OCI-LY7 (cell line): ENCODE data around the gene DRGX. TPM values are rescaled to one million over a fixed set of nuclear protein-coding genes. Genes with fewer than 3 reads are reported as not detected.

Source experiments
- BruUV-seq: library from RNA; stranded (reverse); fragments of 400-500 nt; replicated peaks from 2 replicates; lab custom pipeline; 2021; lab: Mats Ljungman, UMichigan
- CTCF ChIA-PET: fragments of 300-600 bp; sonication (Branson Sonifier 250); formaldehyde crosslinking; loops from one replicate; lab custom pipeline; 2022; ENCODE audit warnings: antibody characterized with exemption; ENCODE audit not compliant: unreplicated experiment; lab: Charles Lee
- POLR2A ChIA-PET: fragments of 300-600 bp; sonication (Branson Sonifier 250); formaldehyde crosslinking; loops from one replicate; lab custom pipeline; 2022; ENCODE audit warnings: antibody characterized with exemption; lab: Charles Lee
- DNase-seq: peaks from one replicate; pipeline ENCODE4 v3.0.0-alpha.2; 2015; ENCODE audit warnings: low spot score
- H2AFZ ChIP-seq: fragments of 200-600 bp; sonication (generic), shearing (Covaris generic); 2 replicates; pipeline ENCODE4 v1.6.1; 2014; ENCODE audit warnings: mild to moderate bottlenecking, antibody characterized with exemption, low read length, moderate library complexity
- H3K27ac ChIP-seq: fragments of 200-600 bp; sonication (generic); 2 replicates; pipeline ENCODE4 v1.5.1; 2014; ENCODE audit warnings: mixed run types, low read depth, mild to moderate bottlenecking, moderate library complexity, low read length, inconsistent platforms; ENCODE audit not compliant: poor library complexity, severe bottlenecking
- H3K36me3 ChIP-seq: fragments of 200-600 bp; sonication (generic); 2 replicates; pipeline ENCODE4 v1.6.1; 2014; ENCODE audit warnings: mild to moderate bottlenecking, antibody characterized with exemption, low read length, moderate library complexity, mixed read lengths; ENCODE audit not compliant: insufficient read depth
- H3K4me1 ChIP-seq: fragments of 200-600 bp; sonication (generic); 2 replicates; pipeline ENCODE4 v1.5.1; 2014; ENCODE audit warnings: mild to moderate bottlenecking, low read length; ENCODE audit not compliant: insufficient read depth, poor library complexity, severe bottlenecking
- H3K4me2 ChIP-seq: fragments of 200-600 bp; sonication (generic); 2 replicates; pipeline ENCODE4 v1.6.1; 2014; ENCODE audit warnings: mild to moderate bottlenecking, low read length
- H3K4me3 ChIP-seq: fragments of 200-600 bp; sonication (generic); 2 replicates; pipeline ENCODE4 v1.5.1; 2014; ENCODE audit warnings: mild to moderate bottlenecking, low read depth, low read length; ENCODE audit not compliant: poor library complexity, severe bottlenecking
- H3K79me2 ChIP-seq: fragments of 200-600 bp; sonication (generic); 2 replicates; pipeline ENCODE4 v1.6.1; 2016; ENCODE audit warnings: low read depth, mild to moderate bottlenecking, low read length, moderate library complexity, mixed read lengths; ENCODE audit not compliant: insufficient read depth
- H3K9me2 ChIP-seq: fragments of 200-600 bp; sonication (generic); 2 replicates; pipeline ENCODE4 v1.6.1; 2016; ENCODE audit warnings: mild to moderate bottlenecking, low read length, mixed read lengths; ENCODE audit not compliant: insufficient read depth
- H3K9me3 ChIP-seq: fragments of 200-600 bp; sonication (generic); 2 replicates; pipeline ENCODE4 v1.6.1; 2014; ENCODE audit warnings: mild to moderate bottlenecking, mixed run types, low read length, mixed read lengths
- H4K20me1 ChIP-seq: fragments of 200-600 bp; sonication (generic); 2 replicates; pipeline ENCODE4 v1.6.1; 2014; ENCODE audit warnings: mild to moderate bottlenecking, antibody characterized with exemption, low read length, moderate library complexity, mixed read lengths; ENCODE audit not compliant: insufficient read depth
- EZH2phosphoT487 ChIP-seq: fragments of 200-600 bp; sonication (generic); IDR thresholded peaks from 2 replicates; pipeline ENCODE4 v1.6.1; 2018; ENCODE audit warnings: low read depth, borderline replicate concordance, mild to moderate bottlenecking, mixed run types, antibody characterized with exemption, low read length, moderate library complexity, mixed read lengths
- intact Hi-C: fragments of 100-400 bp; cut with micrococcal nuclease; formaldehyde crosslinking; loops from one replicate; pipeline ENCODE4 v1.10.0; 2022; ENCODE audit not compliant: unreplicated experiment
- total RNA-seq, 2 experiments: library from RNA; depleted of rRNA in 1 of 2; stranded (reverse); fragments of >200 nt in 1 of 2; shearing (Covaris generic) in 1 of 2; gene quantifications; 2 replicates each; pipeline ENCODE4 v1.2.3, GENCODE V29; 2014 to 2022
- TF ChIP-seq, protein P1 (sequence below): fragments of 200-600 bp; sonication (generic); conservative IDR thresholded peaks from 2 replicates; pipeline ENCODE4 v1.5.1; 2014; ENCODE audit warnings: mild to moderate bottlenecking, antibody characterized with exemption, low read length, moderate library complexity, mixed read lengths

The DRGX gene
- total RNA-seq, 2 experiments from 2014 or later: not detected

DNA sequence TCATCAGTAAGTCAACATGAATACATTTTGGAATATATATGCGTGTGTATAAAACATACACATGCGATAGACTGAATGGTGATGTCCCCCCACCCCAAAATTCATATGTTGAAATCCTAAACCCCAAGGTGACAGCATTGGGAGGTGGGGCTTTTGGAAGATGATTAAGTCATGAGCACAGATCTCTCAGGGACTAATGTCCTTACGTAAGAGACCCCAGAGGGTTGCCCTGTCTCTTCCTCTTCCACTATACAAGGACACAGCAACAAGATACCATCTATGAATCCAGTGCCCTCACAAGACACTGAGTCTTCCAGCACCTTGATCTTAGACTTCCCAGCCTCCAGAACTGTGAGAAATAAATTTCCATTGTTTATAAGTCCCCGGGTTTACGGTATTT, 22.5 kb downstream of the DRGX start:
- intact Hi-C loops: no loop called here
- no TSS peak for BruUV-seq
- Histone ChIP-seq H3K36me3 (no peaks in the 10 kb centered on the region), H3K4me3 (no peak overlapping the region), H3K27ac (no peak overlapping the region), H3K79me2 (no peaks in the 10 kb centered on the region), H3K9me3 (no peaks in the 10 kb centered on the region), H3K4me1 (no peaks in the 10 kb centered on the region), H3K4me2 (no peak overlapping the region), H3K9me2 (no peaks in the 10 kb centered on the region), H4K20me1 (no peaks in the 10 kb centered on the region), H2AFZ (no peak overlapping the region)
- no peak for DNase-seq
- ChIA-PET CTCF (no interaction called here), POLR2A (interaction anchor here (0.6 kb wide), 1 partner anchor 105 kb away, joined by 5 read pairs; no protein-coding TSS in a partner anchor)
- TF ChIP-seq, protein P1, sequence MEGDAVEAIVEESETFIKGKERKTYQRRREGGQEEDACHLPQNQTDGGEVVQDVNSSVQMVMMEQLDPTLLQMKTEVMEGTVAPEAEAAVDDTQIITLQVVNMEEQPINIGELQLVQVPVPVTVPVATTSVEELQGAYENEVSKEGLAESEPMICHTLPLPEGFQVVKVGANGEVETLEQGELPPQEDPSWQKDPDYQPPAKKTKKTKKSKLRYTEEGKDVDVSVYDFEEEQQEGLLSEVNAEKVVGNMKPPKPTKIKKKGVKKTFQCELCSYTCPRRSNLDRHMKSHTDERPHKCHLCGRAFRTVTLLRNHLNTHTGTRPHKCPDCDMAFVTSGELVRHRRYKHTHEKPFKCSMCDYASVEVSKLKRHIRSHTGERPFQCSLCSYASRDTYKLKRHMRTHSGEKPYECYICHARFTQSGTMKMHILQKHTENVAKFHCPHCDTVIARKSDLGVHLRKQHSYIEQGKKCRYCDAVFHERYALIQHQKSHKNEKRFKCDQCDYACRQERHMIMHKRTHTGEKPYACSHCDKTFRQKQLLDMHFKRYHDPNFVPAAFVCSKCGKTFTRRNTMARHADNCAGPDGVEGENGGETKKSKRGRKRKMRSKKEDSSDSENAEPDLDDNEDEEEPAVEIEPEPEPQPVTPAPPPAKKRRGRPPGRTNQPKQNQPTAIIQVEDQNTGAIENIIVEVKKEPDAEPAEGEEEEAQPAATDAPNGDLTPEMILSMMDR: no peak
- no peak for TF ChIP-seq EZH2phosphoT487

DNA sequence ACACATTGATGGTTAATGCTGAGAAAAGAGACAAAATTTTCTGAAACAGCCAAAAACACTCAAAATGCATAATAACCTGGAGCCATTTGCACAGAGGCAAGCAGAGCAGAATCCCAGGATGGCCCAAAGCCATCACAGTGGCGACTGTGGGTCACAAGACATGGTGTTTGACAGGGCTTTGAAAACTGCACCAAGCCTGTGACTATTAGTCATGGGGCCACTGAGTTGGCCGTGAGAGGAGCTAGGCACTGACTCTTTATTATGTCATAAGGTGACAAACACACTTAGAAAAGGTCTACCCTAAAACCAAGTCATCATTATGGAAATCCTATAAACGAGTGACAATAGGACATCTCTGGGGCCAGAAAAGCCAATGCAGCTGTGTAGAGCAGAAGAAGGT, 23.9 kb downstream of the DRGX start:
- no peak for DNase-seq
- Histone ChIP-seq H3K9me3 (no peaks in the 10 kb centered on the region), H3K4me1 (no peaks in the 10 kb centered on the region), H3K36me3 (no peaks in the 10 kb centered on the region), H3K9me2 (no peaks in the 10 kb centered on the region), H3K4me3 (no peak overlapping the region), H3K27ac (no peak overlapping the region), H3K79me2 (no peaks in the 10 kb centered on the region), H2AFZ (no peak overlapping the region), H4K20me1 (no peaks in the 10 kb centered on the region), H3K4me2 (no peak overlapping the region)
- intact Hi-C loops: no loop called here
- TF ChIP-seq, protein P1: no peak
- no peak for TF ChIP-seq EZH2phosphoT487
- ChIA-PET POLR2A (no interaction called here), CTCF (no interaction called here)
- BruUV-seq: no TSS peak

DNA sequence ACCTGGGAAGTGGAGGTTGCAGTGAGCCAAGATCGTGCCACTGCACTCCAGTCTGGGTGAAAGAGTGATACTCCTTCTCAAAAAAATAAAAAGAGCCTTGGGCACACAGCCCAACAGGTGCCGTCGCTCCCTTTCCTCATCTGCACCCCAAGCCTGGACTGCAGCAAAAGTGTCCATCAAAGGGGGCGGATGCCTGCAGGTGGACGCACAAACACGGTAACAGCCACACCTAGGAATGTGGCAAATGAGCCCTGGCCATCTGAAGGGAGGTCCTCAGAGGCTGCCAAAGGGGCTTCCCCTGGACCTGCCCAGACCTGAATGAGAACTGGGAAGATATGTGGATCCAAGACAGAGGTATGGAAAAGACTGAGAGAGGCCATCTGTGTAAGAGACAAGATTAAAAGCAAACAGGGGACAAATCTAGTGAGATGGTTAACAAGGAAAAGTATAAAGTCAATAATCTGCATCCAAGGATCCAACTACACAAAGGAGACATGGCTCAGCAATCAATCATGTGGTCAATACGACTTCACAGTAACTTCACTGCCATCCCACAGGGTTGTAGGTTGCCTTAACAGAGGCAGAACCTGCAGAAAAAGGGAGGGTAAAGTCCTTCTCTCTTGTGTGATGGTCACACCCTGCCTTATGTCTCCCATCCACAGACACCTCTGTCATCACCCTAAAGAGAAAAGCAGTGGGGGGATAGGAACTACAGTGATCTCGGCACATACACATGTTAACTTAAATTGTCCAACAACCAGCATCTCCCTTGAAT, 25.4 kb downstream of the DRGX start:
- Histone ChIP-seq H3K4me3 (no peak overlapping the region), H3K4me1 (no peaks in the 10 kb centered on the region), H3K4me2 (no peak overlapping the region), H4K20me1 (no peaks in the 10 kb centered on the region), H3K9me3 (no peaks in the 10 kb centered on the region), H3K9me2 (no peaks in the 10 kb centered on the region), H3K27ac (no peak overlapping the region), H3K79me2 (no peaks in the 10 kb centered on the region), H2AFZ (no peak overlapping the region), H3K36me3 (no peaks in the 10 kb centered on the region)
- no peak for TF ChIP-seq EZH2phosphoT487
- TF ChIP-seq, protein P1: no peak
- intact Hi-C loops: no loop called here
- ChIA-PET POLR2A (interaction anchor here (1.0 kb wide), 1 partner anchor 32 kb away, joined by 3 read pairs; no protein-coding TSS in a partner anchor), CTCF (no interaction called here)
- BruUV-seq: no TSS peak
- no peak for DNase-seq
